COLO668 (cell line): ENCODE data around the gene IL17B.

Experiments
- DNase-seq: peaks from one replicate; lab custom pipeline; 2025; ENCODE audit not compliant: unreplicated experiment; lab: John Stamatoyannopoulos, UW

The IL17B gene

GRCh38 chr5:149415066-149415967 is 36.2 kb upstream of the IL17B start:
- DNase-seq, result no peak

GRCh38 chr5:149414405-149415065 is 35.4 kb upstream of the IL17B start:
- DNase-seq, result no peak

DNA sequence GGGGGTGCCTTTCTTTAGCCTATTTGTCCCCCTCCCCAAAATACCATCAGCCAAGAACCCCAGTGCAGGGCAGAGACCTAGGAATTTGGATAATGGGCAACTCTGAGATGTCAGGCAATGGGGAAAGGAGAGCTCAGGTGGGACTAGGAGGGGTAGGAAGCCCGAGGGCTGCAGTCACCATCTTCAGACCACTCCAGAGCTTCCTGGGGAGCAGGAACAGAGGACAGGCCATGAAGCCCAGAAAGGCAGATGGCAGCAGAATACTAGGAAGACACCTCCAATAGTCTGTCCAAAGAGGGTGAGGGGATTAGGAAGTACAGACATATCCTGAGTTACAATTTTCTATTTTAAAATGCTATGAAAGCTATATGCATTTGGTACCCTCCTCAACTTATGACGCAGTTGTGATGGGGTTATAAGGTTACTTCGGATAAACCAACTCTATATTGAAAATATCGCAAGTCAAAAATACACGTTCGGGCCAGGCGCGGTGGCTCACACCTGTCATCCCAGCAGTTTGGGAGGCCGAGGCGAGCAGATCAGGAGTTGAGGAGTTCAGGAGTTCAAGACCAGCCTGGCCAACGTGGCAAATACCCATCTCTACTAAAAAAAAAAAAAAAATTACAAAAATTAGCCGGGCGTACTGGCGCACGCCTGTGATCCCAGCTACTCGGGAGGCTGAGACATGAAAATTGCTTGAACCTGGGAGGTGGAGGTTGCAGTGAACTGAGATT is 34.6 kb upstream of the IL17B start:
- no peak for DNase-seq

- DNase-seq, result no peak
These were observed 33.8 kb upstream of the IL17B start for GRCh38 chr5:149412783-149413476.

DNA sequence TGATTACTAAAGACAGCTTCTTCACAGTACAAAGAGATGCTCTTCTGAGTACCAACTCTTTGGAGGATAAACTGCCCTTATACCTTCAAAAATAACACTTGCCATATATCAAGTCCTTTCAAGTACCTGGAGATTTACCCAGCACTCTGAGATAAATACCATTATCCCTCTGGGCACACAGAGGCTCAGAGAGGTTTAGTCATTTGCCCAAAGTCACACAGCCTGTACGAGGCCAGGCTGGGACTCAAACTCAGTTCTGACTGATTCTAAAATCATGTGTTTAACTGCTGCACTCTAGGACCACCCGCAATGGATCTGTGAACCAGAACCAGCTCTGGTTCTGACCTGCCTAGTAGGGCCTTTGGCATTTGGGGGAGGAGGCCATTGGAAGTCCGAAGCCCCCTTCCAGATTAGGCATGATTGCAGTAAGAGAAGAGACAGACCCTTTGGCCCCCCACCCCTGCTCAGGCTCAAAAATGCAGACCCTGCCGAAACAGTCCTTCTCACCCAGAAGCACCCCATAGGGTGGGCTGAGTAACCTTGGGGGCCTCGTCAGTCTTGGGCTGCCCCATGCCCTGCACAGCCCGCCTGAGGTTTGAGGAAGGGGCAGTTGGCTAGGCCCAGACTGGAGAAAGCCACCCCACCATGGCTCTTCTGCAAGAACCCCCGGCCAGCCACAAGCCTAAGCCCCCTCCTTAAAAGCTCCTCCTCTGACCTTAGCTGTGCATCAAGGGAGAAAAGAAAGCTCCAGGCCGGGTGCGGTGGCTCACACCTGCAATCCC is 32.8 kb upstream of the IL17B start:
- DNase-seq, result no peak

DNA sequence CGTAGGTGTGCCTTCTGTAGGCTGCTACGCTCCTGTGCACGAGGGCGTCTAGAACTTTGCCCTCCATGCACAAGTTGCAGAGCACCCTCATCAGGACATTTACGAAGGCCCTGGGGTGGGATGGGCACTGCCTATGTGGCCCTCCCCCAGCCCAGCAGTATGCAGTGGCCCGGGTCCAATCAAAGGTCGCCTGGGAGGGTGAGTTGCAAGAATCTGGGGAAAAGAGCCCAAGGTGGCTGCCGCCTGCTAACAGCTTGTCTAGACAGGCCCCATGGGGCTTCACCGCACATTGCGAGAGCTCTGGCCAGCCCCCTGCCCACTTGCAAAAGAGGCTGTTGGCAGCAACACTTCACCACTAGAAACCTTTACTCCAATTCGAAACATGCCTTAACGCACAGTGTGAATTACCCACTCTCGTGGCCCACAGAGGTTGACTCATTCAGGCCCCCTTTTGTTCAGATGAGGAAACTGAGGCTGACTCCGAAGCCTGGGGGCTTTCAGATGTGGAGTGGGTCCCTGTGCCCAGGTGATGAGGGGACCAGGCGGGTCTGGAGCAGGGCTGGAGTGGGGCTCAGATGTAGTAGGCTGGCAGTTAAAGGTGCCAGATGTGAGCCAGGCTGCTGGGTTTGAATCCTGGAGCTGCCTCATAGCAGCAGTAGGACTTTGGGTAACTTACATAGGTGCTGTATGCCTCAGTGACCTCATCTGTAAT is 31.8 kb upstream of the IL17B start:
- no peak for DNase-seq

GRCh38 chr5:149410071-149410470 is 31.0 kb upstream of the IL17B start:
- DNase-seq, result no peak

- DNase-seq, result no peak
These were observed 30.3 kb upstream of the IL17B start for GRCh38 chr5:149409268-149409948.

- DNase-seq, result no peak
These were observed 29.4 kb upstream of the IL17B start for GRCh38 chr5:149408252-149409099.

GRCh38 chr5:149407323-149408251 is 28.5 kb upstream of the IL17B start:
- DNase-seq, result no peak

DNA sequence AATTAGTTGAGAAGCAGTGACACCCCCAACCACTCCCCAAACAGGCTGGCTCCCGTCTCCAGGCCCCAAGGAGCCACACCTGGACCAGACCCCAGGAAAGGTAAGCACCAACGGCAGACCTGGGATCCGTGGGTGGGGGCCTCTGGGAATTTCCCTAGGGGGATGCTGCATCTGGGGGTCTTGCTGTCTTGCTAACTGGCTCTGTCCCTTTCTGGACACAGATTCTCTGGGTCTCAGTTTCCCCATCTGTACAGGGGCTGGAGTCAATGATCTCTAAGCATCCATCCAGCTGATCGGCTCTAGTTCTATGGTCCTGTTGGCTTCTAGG is 27.9 kb upstream of the IL17B start:
- no peak for DNase-seq

DNA sequence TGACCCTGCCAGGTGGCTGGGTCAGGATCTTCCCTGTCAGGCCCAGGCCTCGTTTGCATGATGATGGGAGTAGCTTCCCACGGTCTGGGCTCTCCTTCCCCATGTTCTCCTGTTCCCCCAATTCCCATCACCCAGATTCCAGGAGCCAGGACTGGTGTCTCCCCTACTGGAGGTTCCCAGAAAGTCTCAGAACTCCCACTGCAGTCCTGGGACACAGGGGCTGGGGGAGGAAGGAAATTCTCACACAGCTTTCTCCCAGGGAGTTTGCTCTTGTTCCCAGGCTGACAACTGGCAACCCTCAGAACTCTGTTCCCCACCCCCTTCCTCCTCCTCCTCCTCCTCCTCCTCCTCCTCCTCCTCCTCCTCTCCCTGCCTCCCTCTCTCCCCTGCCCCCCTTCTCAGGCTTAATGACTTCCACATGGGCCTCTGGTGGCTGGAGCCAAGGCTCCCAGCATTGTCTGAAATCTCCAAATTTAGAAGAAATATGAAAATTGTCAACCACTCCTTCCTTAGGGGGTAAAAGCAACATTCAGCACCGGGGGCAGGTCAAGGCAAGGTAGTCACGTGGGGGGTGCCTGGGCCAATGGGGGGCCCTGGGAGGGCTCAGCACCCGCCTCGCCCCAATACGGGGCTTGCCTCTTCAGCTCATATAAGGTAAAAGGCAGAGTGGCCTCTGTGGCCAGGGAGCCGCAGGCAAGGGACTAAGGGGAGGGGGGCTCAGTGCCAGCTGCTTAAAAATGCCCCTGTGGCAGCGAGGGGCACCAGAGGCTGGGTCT is 27.3 kb upstream of the IL17B start:
- no peak for DNase-seq

DNA sequence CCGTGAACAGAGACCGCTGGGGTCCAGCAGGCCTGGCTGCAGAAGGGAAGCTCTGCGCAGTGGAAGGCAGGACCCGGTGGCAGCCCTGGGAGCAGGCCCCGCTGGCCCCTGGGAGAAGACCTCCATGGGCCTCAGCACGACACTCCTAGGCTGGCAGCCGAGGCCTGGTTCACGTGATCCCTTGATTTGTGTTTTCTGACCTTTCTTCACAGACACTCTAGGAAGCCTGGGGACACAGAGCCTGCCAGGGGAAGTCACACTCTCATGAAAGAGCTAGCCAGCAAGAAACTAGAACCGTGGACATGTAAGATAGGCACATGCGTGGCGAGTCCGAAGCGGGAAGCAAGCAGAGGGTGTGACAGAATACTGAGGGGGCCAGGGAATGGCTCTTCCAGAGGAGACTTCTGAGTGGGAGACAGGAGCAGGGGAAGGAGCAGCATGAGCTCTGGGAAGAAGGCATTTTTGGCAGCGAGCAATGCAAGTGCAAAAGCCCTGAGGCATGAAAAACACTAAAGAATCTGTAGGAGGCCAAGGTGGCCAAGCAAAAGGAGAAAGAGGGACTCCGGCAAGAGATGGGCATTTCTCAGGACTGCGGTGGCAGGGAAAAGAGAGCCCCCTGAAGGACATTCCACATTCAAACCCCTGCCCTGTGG is 26.6 kb upstream of the IL17B start:
- DNase-seq, result no peak

DNA sequence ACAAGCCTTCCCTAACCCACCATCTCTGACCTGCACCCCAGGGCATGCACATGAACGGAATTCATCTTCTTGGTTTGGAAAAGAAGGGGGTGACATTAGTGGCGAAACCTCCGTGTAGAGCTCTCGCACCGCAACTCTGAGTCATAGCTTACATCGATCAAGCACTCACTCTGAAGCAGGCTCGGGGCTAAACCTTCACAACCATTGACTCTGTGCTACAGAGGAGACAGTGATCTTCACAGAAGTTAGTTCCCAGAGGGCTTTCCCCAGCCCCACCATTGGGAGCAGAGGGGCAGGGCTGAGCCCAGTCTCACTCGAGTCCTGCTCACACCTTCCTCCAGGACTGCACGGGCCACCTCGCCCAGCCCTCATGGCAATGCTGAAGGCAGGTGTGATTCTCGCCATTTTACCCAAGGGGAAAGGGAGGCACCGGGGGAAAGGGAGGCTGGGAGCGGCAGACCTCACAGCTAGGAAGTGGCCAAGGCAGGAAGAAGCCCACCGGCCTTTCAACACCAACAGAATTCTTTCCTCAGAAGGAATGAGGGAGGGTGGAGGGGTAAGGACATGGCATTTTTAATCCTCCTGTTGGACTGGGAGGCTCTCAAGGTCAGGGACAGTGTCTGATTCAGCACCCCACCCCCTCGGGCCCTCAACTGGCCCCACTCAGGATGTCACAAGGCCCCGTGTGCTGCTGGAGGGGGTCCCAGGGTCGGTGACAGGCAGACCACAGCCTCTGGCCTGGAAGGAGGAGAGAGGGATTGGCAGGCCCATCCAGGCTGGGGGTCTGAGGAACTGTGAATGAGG is 25.9 kb upstream of the IL17B start:
- DNase-seq, result no peak
